Measurements from ENCODE around the gene L3MBTL4.
"Not testable (repeated sequence)": the region's sequence is repeated elsewhere in the genome, so short reads cannot be mapped to it uniquely, and the experiment has no call there.

Gene L3MBTL4

GRCh38 chr18:6406075-6406909, 8.4 kb downstream of the L3MBTL4 start:
- DNase-seq: peak; percentile 4

- DNase-seq: no peak
Observed at GRCh38 chr18:6405237-6406074, 9.3 kb downstream of the L3MBTL4 start.

GRCh38 chr18:6404834-6405233, 9.9 kb downstream of the L3MBTL4 start:
- no peak for DNase-seq

GRCh38 chr18:6401687-6402086, 13.0 kb downstream of the L3MBTL4 start:
- peak; percentile 10 for DNase-seq

GRCh38 chr18:6399776-6400175, 14.9 kb downstream of the L3MBTL4 start:
- DNase-seq: peak; percentile 18

- DNase-seq: no peak
Observed at GRCh38 chr18:6397931-6398566, 16.7 kb downstream of the L3MBTL4 start.

- no peak for DNase-seq
Observed at GRCh38 chr18:6396847-6397246, 17.9 kb downstream of the L3MBTL4 start.

GRCh38 chr18:6396276-6396675, 18.4 kb downstream of the L3MBTL4 start:
- no peak for DNase-seq

- no peak for DNase-seq
Observed at GRCh38 chr18:6389005-6389404, 25.7 kb downstream of the L3MBTL4 start.

- DNase-seq: no peak
Observed at GRCh38 chr18:6382963-6383362, 31.7 kb downstream of the L3MBTL4 start.

GRCh38 chr18:6377473-6377872, 37.2 kb downstream of the L3MBTL4 start:
- not testable (repeated sequence) for DNase-seq

- no peak for DNase-seq
Observed at GRCh38 chr18:6376433-6377229, 38.1 kb downstream of the L3MBTL4 start.

- no peak for DNase-seq
Observed at GRCh38 chr18:6374935-6375529, 39.7 kb downstream of the L3MBTL4 start.

GRCh38 chr18:6374340-6374739, 40.4 kb downstream of the L3MBTL4 start:
- no peak for DNase-seq

- DNase-seq: no peak
Observed at GRCh38 chr18:6373187-6373586, 41.5 kb downstream of the L3MBTL4 start.

- no peak for DNase-seq
Observed at GRCh38 chr18:6370886-6371635, 43.6 kb downstream of the L3MBTL4 start.

GRCh38 chr18:6370410-6370809, 44.3 kb downstream of the L3MBTL4 start:
- DNase-seq: no peak

GRCh38 chr18:6368017-6368416, 46.7 kb downstream of the L3MBTL4 start:
- DNase-seq: no peak

GRCh38 chr18:6367208-6367607, 47.5 kb downstream of the L3MBTL4 start:
- no peak for DNase-seq

- no peak for DNase-seq
Observed at GRCh38 chr18:6366776-6367175, 47.9 kb downstream of the L3MBTL4 start.

GRCh38 chr18:6365385-6365784, 49.3 kb downstream of the L3MBTL4 start:
- no peak for DNase-seq
